Immature natural killer cell (primary cell): Measurements from ENCODE around the gene CYFIP2. TPM values are rescaled to one million over a fixed set of nuclear protein-coding genes. Genes with fewer than 3 reads are reported as not detected.
"Not testable (repeated sequence)": the region's sequence is repeated elsewhere in the genome, so short reads cannot be mapped to it uniquely, and the experiment has no call there.

Experiments used
- DNase-seq, 3 donors: peaks; one replicate each; pipeline ENCODE4 v3.0.0; 2022; ENCODE audit warnings: mixed read lengths in 1 of 3
- H3K27ac Mint-ChIP-seq, 6 donors: one replicate each; pipeline ENCODE4 v1.8.0; 2020; ENCODE audit warnings: mixed read lengths in 6 of 6, mild to moderate bottlenecking in 5 of 6, inconsistent platforms in 4 of 6, moderate library complexity in 3 of 6
- H3K27me3 Mint-ChIP-seq, 3 donors: one replicate each; pipeline ENCODE4 v1.8.0; 2020 to 2021; ENCODE audit warnings: low read depth in 3 of 3, mild to moderate bottlenecking in 3 of 3, mixed read lengths in 3 of 3, moderate library complexity in 3 of 3, inconsistent platforms in 1 of 3
- H3K36me3 Mint-ChIP-seq, 3 donors: one replicate each; pipeline ENCODE4 v1.8.0; 2020; ENCODE audit warnings: mixed read lengths in 3 of 3, inconsistent platforms in 2 of 3, mild to moderate bottlenecking in 2 of 3
- H3K4me1 Mint-ChIP-seq, 2 donors: one replicate each; pipeline ENCODE4 v1.8.0; 2020; ENCODE audit warnings: inconsistent platforms in 2 of 2, mild to moderate bottlenecking in 2 of 2, mixed read lengths in 2 of 2, moderate library complexity in 1 of 2
- H3K4me3 Mint-ChIP-seq, 5 donors: one replicate each; pipeline ENCODE4 v1.8.0; 2020; ENCODE audit warnings: mild to moderate bottlenecking in 5 of 5, mixed read lengths in 5 of 5, inconsistent platforms in 3 of 5, moderate library complexity in 3 of 5
- H3K9me3 Mint-ChIP-seq, 6 donors: one replicate each; pipeline ENCODE4 v1.8.0; 2020; ENCODE audit warnings: mild to moderate bottlenecking in 6 of 6, mixed read lengths in 6 of 6, inconsistent platforms in 4 of 6, moderate library complexity in 3 of 6
- polyA plus RNA-seq, 3 donors: library from polyadenylated mRNA; unstranded; fragments of 300-500 nt; fragmentation: Illumina TruSeq; gene quantifications; one replicate each; pipeline ENCODE4 v1.2.3, GENCODE V29; 2021

CYFIP2 gene
- polyA plus RNA-seq, 3 donors from 2014 or later, result 293 to 667 (median 513) TPM

DNA sequence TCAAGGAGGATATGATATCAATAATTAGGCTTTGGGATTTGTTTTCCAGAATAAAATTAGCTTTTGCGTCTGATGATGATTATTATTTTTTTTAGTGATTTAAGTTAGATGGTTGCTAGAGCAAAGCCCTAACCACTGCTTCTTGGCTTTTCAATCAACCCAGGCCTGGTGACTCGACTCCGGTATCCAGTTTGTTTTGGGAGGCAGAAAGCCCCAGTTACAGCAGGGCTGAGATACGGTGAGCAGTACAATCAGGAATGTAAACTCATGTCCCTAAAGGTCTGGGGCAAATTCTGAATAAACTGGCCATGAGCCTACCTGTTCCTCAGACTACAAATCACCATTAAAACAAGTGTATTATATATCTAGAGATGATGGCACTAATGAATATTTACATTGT, 24.4 kb upstream of the CYFIP2 start:
- peaks cover 5 to 15% of the 10 kb centered on the region in 2 donors for H3K4me1 Mint-ChIP-seq
- peak overlapping the region in 3 of 6 donors; percentile 11 to 43 (median 13) for H3K27ac Mint-ChIP-seq
- no peak for DNase-seq
- no peaks in the 10 kb centered on the region for H3K9me3 Mint-ChIP-seq
- no peak overlapping the region for H3K4me3 Mint-ChIP-seq
- peaks cover 0 to 3% (median 0%) of the 10 kb centered on the region in 3 donors for H3K27me3 Mint-ChIP-seq
- H3K36me3 Mint-ChIP-seq, result peaks cover 41 to 84% (median 72%) of the 10 kb centered on the region in 3 donors

DNA sequence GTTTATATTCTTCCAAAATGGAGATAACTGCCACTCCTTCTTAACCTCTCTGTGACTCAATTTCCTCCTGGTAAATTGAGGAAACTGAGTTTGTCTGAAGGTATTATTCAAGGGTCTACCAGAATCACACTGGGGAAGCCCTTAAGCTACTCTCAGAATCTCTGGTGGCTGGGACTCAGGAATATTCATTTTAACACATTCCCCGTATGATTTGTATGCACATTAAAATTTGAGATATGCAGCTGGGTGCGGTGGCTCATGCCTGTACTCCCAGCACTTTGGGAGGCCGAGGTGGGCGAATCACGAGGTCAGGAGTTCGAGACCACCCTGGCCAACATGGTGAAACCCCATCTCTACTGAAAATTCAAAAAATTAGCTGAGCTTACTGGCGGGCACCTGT, 21.2 kb upstream of the CYFIP2 start:
- Mint-ChIP-seq H3K36me3 (peaks cover 58 to 90% (median 72%) of the 10 kb centered on the region in 3 donors), H3K4me1 (peaks cover 37 to 47% of the 10 kb centered on the region in 2 donors), H3K27ac (peak overlapping the region in 4 of 6 donors; percentile 26 to 84 (median 60))
- not testable (repeated sequence) for H3K9me3 Mint-ChIP-seq, DNase-seq, H3K27me3 Mint-ChIP-seq, H3K4me3 Mint-ChIP-seq

DNA sequence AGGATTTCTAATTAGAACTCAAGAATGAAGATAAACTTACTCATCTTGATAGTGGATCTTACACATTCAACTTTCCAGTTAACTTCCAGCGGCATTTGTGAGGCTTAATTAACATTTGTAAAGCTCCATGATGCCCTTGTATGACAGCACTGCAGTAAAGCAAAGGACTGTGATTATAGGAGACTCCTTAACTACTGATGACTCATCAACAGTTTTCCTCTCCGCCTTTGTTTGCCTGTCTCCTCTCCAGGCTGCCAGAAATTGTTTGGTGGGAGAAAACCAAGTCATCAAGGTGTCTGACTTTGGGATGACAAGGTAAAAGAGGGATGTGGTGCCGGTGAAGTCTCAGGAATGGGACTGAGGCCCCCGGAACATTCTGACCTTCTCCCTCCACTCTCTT, 20.4 kb upstream of the CYFIP2 start:
- H3K4me3 Mint-ChIP-seq, result no peak overlapping the region
- no peaks in the 10 kb centered on the region for H3K9me3 Mint-ChIP-seq
- H3K27ac Mint-ChIP-seq, result peak overlapping the region; percentile 72 to 99 (median 93)
- no peak for DNase-seq
- peaks cover 44 to 51% of the 10 kb centered on the region in 2 donors for H3K4me1 Mint-ChIP-seq
- H3K36me3 Mint-ChIP-seq, result peaks cover 61 to 90% (median 71%) of the 10 kb centered on the region in 3 donors
- peaks cover 0 to 5% (median 3%) of the 10 kb centered on the region in 3 donors for H3K27me3 Mint-ChIP-seq

DNA sequence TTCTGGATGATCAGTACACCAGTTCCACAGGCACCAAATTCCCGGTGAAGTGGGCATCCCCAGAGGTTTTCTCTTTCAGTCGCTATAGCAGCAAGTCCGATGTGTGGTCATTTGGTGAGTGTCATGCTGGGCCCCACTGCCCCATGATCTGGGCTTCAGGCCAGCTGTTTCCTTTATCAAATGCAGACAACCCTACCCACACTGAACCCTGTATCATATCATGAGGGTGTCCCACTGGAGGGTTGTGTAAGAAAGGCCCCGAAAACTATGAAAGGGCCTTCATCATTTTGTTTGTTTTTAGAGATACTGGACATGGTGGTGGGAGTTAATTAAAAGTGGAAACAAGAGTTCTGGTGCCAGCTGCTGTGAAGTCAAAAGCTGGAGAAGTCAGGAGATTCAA, 20.0 kb upstream of the CYFIP2 start:
- no peaks in the 10 kb centered on the region for H3K9me3 Mint-ChIP-seq
- H3K36me3 Mint-ChIP-seq, result peaks cover 63 to 90% (median 73%) of the 10 kb centered on the region in 3 donors
- no peak for DNase-seq
- peak overlapping the region; percentile 72 to 99 (median 93) for H3K27ac Mint-ChIP-seq
- peaks cover 49 to 53% of the 10 kb centered on the region in 2 donors for H3K4me1 Mint-ChIP-seq
- no peak overlapping the region for H3K4me3 Mint-ChIP-seq
- H3K27me3 Mint-ChIP-seq, result peaks cover 0 to 5% (median 3%) of the 10 kb centered on the region in 3 donors

DNA sequence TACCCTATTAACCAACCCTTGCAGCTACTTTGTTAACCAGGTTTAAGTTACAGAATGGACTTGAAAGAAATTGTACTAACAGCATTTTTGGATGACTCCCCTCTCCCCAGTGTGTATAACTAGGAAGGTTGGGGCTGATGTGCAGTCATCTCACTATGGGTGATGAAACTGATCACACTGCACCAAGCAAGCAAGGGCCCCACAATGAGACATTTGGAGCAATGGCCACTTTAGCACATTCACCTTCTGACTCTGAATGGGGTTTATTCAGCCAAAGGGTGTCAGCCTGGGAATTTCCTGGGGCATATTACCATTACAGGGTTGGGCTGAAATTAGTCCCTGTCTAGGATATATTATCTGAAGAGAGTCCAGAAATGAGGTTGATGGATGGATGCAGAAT, 18.7 kb upstream of the CYFIP2 start:
- Mint-ChIP-seq H3K4me3 (peak overlapping the region in 2 of 5 donors; percentile 20 to 61), H3K27ac (peak overlapping the region; percentile 89 to 99 (median 94)), H3K27me3 (peaks cover 0 to 5% (median 3%) of the 10 kb centered on the region in 3 donors), H3K9me3 (no peaks in the 10 kb centered on the region), H3K4me1 (peaks cover 62 to 67% of the 10 kb centered on the region in 2 donors), H3K36me3 (peaks cover 69 to 86% (median 69%) of the 10 kb centered on the region in 3 donors)
- no peak for DNase-seq

DNA sequence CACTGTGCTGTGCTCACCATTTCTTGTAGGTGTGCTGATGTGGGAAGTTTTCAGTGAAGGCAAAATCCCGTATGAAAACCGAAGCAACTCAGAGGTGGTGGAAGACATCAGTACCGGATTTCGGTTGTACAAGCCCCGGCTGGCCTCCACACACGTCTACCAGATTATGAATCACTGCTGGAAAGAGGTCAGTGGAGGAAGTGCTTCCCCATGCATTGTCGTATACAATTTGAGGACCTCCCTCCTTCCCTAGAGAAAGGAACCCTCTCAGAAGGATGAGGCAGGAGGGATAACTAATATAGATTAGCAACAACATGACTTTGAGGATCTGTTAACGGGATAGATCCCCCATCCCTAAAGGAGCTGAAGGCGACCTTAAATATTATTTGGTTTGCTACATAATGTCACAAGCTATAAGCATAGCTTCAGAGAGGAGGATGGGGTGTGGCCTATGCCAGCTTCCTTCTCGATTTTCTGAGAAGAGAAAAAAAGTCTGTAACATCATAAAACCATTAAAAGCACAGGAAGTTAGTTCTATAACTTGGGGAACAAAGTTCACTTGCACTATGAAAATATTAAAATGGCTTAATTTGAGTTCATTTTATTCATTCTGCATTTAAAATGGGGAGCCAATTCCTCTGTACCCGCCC, 17.0 kb upstream of the CYFIP2 start:
- H3K4me3 Mint-ChIP-seq, result peak overlapping the region; percentile 49 to 81 (median 68)
- H3K27me3 Mint-ChIP-seq, result peaks cover 0 to 13% (median 9%) of the 10 kb centered on the region in 3 donors
- peaks cover 59 to 82% (median 64%) of the 10 kb centered on the region in 3 donors for H3K36me3 Mint-ChIP-seq
- H3K9me3 Mint-ChIP-seq, result no peaks in the 10 kb centered on the region
- peak overlapping the region; percentile 89 to 99 (median 94) for H3K27ac Mint-ChIP-seq
- DNase-seq, result peak; percentile 21 to 33 (median 23)
- H3K4me1 Mint-ChIP-seq, result peaks cover 79 to 80% of the 10 kb centered on the region in 2 donors

DNA sequence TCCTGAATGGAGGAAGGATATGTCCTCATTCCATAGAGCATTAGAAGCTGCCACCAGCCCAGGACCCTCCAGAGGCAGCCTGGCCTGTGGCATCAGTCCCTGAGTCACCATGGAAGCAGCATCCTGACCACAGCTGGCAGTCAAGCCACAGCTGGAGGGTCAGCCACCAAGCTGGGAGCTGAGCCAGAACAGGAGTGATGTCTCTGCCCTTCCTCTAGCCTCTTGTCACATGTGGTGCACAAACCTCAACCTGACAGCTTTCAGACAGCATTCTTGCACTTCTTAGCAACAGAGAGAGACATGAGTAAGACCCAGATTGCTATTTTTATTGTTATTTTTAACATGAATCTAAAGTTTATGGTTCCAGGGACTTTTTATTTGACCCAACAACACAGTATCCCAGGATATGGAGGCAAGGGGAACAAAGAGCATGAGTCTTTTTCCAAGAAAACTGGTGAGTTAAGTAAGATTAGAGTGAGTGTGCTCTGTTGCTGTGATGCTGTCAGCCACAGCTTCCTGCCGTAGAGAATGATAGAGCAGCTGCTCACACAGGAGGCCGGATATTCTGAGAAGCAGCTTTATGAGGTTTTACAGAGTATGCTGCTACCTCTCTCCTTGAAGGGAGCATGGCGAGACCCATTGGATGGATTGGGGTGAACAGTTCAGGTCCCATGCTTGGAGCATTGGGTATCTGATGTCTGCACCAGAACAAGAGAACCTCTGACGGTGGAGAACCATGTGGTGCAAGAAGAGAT, 13.0 kb upstream of the CYFIP2 start:
- Mint-ChIP-seq H3K27ac (peak overlapping the region; percentile 94 to 99 (median 97)), H3K4me3 (peak overlapping the region; percentile 58 to 84 (median 78)), H3K9me3 (no peaks in the 10 kb centered on the region), H3K36me3 (peaks cover 41 to 64% (median 56%) of the 10 kb centered on the region in 3 donors), H3K4me1 (peaks cover 99 to 100% of the 10 kb centered on the region in 2 donors), H3K27me3 (peaks cover 2 to 14% (median 14%) of the 10 kb centered on the region in 3 donors)
- peak; percentile 88 to 89 (median 89) for DNase-seq

DNA sequence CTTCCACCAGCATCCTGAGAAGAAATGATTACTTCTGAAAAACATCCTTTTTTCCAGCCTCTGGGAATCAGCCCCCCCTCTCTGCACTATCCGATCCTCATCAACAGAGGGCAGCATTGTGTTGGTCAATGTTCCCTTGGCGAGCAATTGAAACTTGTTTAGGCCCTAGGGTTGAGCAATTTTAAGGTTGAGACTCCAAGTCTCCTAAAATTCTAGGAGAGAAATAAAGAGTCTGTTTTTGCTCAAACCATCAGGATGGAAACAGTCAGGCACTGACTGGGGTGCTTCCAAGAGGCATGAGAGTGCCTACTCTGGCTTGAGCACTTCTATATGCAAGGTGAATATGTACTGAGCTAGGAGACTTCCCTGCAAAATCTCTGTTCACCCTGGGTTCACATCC, 12.4 kb upstream of the CYFIP2 start:
- Mint-ChIP-seq H3K27ac (peak overlapping the region; percentile 94 to 99 (median 97)), H3K4me1 (peaks cover 96% of the 10 kb centered on the region in 2 donors), H3K36me3 (peaks cover 36 to 57% (median 50%) of the 10 kb centered on the region in 3 donors), H3K9me3 (no peaks in the 10 kb centered on the region), H3K27me3 (peaks cover 2 to 14% (median 12%) of the 10 kb centered on the region in 3 donors), H3K4me3 (peak overlapping the region; percentile 58 to 84 (median 78))
- DNase-seq, result peak in 1 of 3 donors; percentile 51

DNA sequence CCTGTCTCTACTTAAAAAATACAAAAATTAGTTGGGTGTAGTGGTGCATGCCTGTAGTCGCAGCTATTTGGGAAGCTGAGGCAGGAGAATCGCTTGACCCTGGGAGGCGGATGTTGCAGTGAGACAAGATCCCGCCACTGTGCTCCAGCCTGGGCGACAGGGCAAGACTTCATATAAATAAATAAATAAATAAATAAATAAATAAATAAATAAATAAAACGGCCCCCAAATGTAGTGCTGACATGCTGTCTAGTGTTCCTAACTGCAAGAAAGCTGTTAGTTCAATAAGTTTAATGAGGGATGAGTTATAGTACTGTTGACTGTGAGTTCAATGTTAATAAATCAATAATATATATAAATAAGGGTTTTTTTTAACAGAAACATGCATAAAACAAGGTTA, 7.5 kb upstream of the CYFIP2 start:
- H3K36me3 Mint-ChIP-seq, result peaks cover 17 to 25% (median 17%) of the 10 kb centered on the region in 3 donors
- H3K27me3 Mint-ChIP-seq, result peaks cover 2 to 6% (median 6%) of the 10 kb centered on the region in 3 donors
- peaks cover 56 to 77% of the 10 kb centered on the region in 2 donors for H3K4me1 Mint-ChIP-seq
- H3K9me3 Mint-ChIP-seq, result no peaks in the 10 kb centered on the region
- no peak for DNase-seq
- peak overlapping the region in 2 of 6 donors; percentile 95 to 99 for H3K27ac Mint-ChIP-seq
- H3K4me3 Mint-ChIP-seq, result no peak overlapping the region

DNA sequence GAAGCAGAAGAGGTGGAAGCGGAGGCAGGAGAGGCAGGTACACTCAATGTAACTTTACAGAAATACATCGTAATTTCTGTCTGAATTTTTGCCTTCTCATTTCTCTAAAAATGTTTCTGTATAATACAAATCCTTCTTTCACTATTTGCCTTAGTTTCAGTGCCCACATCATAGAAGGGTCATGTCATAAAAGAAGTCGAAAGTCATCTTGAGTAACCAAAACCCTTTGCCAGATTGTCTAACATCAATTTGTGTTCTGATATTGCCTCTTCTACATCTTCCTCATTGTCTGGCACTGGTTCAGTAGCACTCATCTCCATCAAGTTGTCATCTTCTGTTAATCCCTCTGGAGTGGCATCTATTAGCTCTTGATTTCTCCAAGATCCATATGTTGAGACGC, 6.2 kb upstream of the CYFIP2 start:
- peaks cover 2 to 6% (median 4%) of the 10 kb centered on the region in 3 donors for H3K27me3 Mint-ChIP-seq
- H3K36me3 Mint-ChIP-seq, result peaks cover 8 to 15% (median 10%) of the 10 kb centered on the region in 3 donors
- no peak overlapping the region for H3K4me3 Mint-ChIP-seq
- peaks cover 52 to 77% of the 10 kb centered on the region in 2 donors for H3K4me1 Mint-ChIP-seq
- no peak for DNase-seq
- H3K9me3 Mint-ChIP-seq, result no peaks in the 10 kb centered on the region
- H3K27ac Mint-ChIP-seq, result peak overlapping the region in 3 of 6 donors; percentile 23 to 74 (median 60)

DNA sequence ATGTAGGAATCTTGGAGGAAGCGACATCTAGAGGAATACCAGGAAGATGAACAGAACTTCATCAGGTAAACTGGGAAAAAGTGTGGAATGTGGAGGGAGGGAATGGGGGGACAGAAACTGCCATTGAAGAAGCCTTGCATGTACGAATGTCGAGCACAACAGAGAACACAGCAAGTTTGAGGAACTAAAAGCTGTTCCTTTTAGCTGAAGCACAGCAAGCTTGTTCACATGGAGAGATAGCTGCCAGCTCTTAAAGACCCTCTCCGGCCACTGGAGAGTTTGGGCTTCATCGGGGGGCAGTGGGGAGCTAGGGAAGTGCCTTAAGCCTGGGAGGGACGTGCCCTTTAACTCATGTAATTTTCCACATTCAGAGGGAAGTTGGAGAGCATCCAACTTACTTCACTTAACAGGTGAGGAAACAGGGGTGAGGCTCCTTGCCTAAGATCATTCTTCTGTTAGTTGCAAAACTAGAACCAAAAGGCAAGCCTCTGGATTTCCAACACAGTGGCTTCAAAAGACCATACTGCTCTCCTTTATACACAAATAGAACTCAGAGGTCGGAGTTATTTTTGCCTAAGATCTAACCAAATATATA, 2.3 kb upstream of the CYFIP2 start:
- Mint-ChIP-seq H3K9me3 (no peaks in the 10 kb centered on the region), H3K4me3 (peak overlapping the region in 3 of 5 donors; percentile 5 to 33 (median 27)), H3K27ac (peak overlapping the region in 5 of 6 donors; percentile 25 to 98 (median 56)), H3K27me3 (peaks cover 4 to 19% (median 12%) of the 10 kb centered on the region in 3 donors), H3K36me3 (peaks cover 0 to 2% (median 0%) of the 10 kb centered on the region in 3 donors), H3K4me1 (peaks cover 47 to 76% of the 10 kb centered on the region in 2 donors)
- DNase-seq, result no peak

DNA sequence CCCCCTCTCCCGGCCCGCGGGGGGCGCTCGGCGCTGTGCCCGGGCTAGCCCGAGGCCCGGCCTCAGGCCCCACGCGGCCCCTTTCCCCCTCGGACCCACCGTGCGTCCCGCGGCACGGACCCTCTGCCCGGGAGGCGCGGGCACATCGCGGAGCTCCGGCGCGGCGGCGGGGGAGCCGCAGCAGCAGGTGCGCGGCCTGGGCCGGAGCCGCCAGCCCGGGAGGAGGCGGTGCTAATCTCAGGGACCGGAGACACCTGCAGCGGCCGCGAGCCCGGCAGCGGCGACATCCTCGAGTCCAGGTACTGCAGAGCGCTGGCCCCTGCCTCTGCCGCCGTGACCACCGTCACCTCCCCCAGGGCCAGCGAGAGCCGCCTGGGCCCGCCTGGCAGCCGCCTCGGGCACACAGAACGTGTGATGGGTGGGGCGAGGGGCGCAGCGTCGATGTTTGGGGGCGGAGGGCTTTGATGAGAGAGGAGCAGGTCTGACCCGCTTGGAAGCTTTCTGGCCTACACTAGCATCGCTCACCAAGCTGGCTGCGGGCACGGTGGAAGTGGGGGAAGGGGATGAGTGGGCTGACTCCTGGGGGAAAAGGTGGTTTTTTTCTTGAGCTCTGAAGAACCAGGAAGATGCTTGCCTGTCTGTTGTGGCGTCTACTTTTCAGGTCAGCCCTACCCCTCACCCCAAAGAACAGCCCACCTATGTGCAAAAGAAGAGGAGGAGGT, 524 bp downstream of the CYFIP2 start:
- H3K4me1 Mint-ChIP-seq, result peaks cover 69 to 80% of the 10 kb centered on the region in 2 donors
- peak overlapping the region; percentile 81 to 98 (median 95) for H3K4me3 Mint-ChIP-seq
- peaks cover 7 to 24% (median 23%) of the 10 kb centered on the region in 3 donors for H3K27me3 Mint-ChIP-seq
- H3K9me3 Mint-ChIP-seq, result no peaks in the 10 kb centered on the region
- H3K36me3 Mint-ChIP-seq, result peaks cover 7 to 8% (median 8%) of the 10 kb centered on the region in 3 donors
- H3K27ac Mint-ChIP-seq, result peak overlapping the region; percentile 91 to 99 (median 98)
- peak; percentile 68 to 74 (median 71) for DNase-seq

DNA sequence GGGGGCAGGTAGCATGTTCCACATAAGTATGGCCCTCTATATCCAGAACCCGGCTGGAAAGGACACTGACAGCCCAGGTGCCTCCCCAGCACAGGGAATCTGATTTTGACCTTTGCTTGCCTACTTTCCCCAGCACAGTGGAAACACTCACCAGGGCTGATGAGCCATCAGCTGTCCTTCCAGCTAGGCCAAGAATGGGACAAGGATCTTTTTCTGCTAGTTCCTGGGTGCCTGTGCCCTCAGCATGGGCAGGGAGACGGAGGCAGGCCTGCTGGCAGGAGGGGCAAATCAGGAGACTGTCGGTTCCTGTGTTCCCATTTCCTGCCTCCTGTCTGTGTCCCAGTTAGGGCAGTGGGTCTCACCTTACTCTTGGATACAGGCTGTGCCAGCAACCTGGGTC, 1.1 kb downstream of the CYFIP2 start:
- DNase-seq, result no peak
- H3K9me3 Mint-ChIP-seq, result no peaks in the 10 kb centered on the region
- H3K27ac Mint-ChIP-seq, result peak overlapping the region; percentile 91 to 99 (median 98)
- H3K4me1 Mint-ChIP-seq, result peaks cover 74 to 85% of the 10 kb centered on the region in 2 donors
- H3K4me3 Mint-ChIP-seq, result peak overlapping the region; percentile 81 to 98 (median 95)
- H3K36me3 Mint-ChIP-seq, result peaks cover 11 to 14% (median 11%) of the 10 kb centered on the region in 3 donors
- peaks cover 13 to 30% (median 29%) of the 10 kb centered on the region in 3 donors for H3K27me3 Mint-ChIP-seq
